GM18526 (cell line): ENCODE measurements around the gene CCDC177.

ENCODE experiments used
- POLR2A ChIP-seq: IDR thresholded peaks from 3 replicates; pipeline ENCODE4 v1.6.1; 2011; ENCODE audit not compliant: insufficient read length; ENCODE audit errors: extremely low read depth

Gene CCDC177

GRCh38 chr14:69580009-69580577, 5.4 kb upstream of the CCDC177 start:
- no peak for TF ChIP-seq POLR2A

- TF ChIP-seq POLR2A: no peak
Observed at GRCh38 chr14:69579476-69579875, 4.8 kb upstream of the CCDC177 start.

- no peak for TF ChIP-seq POLR2A
Observed at GRCh38 chr14:69574954-69575295, 254 bp upstream of the CCDC177 start.

- no peak for TF ChIP-seq POLR2A
Observed at GRCh38 chr14:69573831-69574262, 824 bp downstream of the CCDC177 start.

GRCh38 chr14:69573205-69573830, 1.4 kb downstream of the CCDC177 start:
- TF ChIP-seq POLR2A: no peak

GRCh38 chr14:69572841-69573135, 1.9 kb downstream of the CCDC177 start:
- TF ChIP-seq POLR2A: no peak

- TF ChIP-seq POLR2A: no peak
Observed at GRCh38 chr14:69572030-69572840, 2.4 kb downstream of the CCDC177 start.

GRCh38 chr14:69571449-69572029, 3.1 kb downstream of the CCDC177 start:
- no peak for TF ChIP-seq POLR2A

- TF ChIP-seq POLR2A: no peak
Observed at GRCh38 chr14:69570836-69571330, 3.8 kb downstream of the CCDC177 start.

GRCh38 chr14:69569859-69570258, 4.8 kb downstream of the CCDC177 start:
- TF ChIP-seq POLR2A: no peak

GRCh38 chr14:69567563-69567962, 7.1 kb downstream of the CCDC177 start:
- TF ChIP-seq POLR2A: no peak

GRCh38 chr14:69561893-69562292, 12.8 kb downstream of the CCDC177 start:
- no peak for TF ChIP-seq POLR2A

GRCh38 chr14:69560826-69561225, 13.8 kb downstream of the CCDC177 start:
- no peak for TF ChIP-seq POLR2A

GRCh38 chr14:69559581-69560011, 15.1 kb downstream of the CCDC177 start:
- TF ChIP-seq POLR2A: no peak

GRCh38 chr14:69558774-69559173, 15.9 kb downstream of the CCDC177 start:
- no peak for TF ChIP-seq POLR2A

GRCh38 chr14:69554500-69554899, 20.2 kb downstream of the CCDC177 start:
- no peak for TF ChIP-seq POLR2A
